ENCODE measurements around the gene TRIM44.

TRIM44 gene

GRCh38 chr11:35862666-35863065 lies 200.1 kb downstream of the TRIM44 start:
- no peak for DNase-seq

- DNase-seq = no peak
Observed at GRCh38 chr11:35864131-35864530, 201.6 kb downstream of the TRIM44 start.

- no peak for DNase-seq
Observed at GRCh38 chr11:35866601-35867000, 204.0 kb downstream of the TRIM44 start.

Data from activated CD4-positive, alpha-beta T cell treated with anti-CD3 and anti-CD28 coated beads for 1 hour (primary cell).